HG03097 (cell line): ENCODE results near the gene CRADD.
"Not testable (repeated sequence)": the region's sequence is repeated elsewhere in the genome, so short reads cannot be mapped to it uniquely, and the experiment has no call there.

ENCODE experiments used
- ATAC-seq: cut with Tn5 transposase; IDR thresholded peaks from one replicate; pipeline ENCODE4 v1.9.1; 2021; ENCODE audit not compliant: unreplicated experiment, low FRiP score

CRADD gene

GRCh38 chr12:93705237-93705636 lies 28.1 kb downstream of the CRADD start:
- ATAC-seq: no peak

- ATAC-seq: no peak
Measured at GRCh38 chr12:93706387-93706786, 29.2 kb downstream of the CRADD start.

- no peak for ATAC-seq
Measured at GRCh38 chr12:93706824-93707223, 29.6 kb downstream of the CRADD start.

GRCh38 chr12:93707836-93708235 lies 30.7 kb downstream of the CRADD start:
- ATAC-seq: no peak

- ATAC-seq: no peak
Measured at GRCh38 chr12:93708952-93709351, 31.8 kb downstream of the CRADD start.

- ATAC-seq: no peak
Measured at GRCh38 chr12:93709386-93709785, 32.2 kb downstream of the CRADD start.

- no peak for ATAC-seq
Measured at GRCh38 chr12:93710574-93710926, 33.4 kb downstream of the CRADD start.

- not testable (repeated sequence) for ATAC-seq
Measured at GRCh38 chr12:93711502-93711901, 34.3 kb downstream of the CRADD start.

- ATAC-seq: no peak
Measured at GRCh38 chr12:93712200-93712599, 35.0 kb downstream of the CRADD start.

- ATAC-seq: no peak
Measured at GRCh38 chr12:93713060-93713459, 35.9 kb downstream of the CRADD start.

GRCh38 chr12:93713800-93714199 lies 36.6 kb downstream of the CRADD start:
- ATAC-seq: no peak

GRCh38 chr12:93714382-93714781 lies 37.2 kb downstream of the CRADD start:
- no peak for ATAC-seq

- no peak for ATAC-seq
Measured at GRCh38 chr12:93719710-93720109, 42.5 kb downstream of the CRADD start.

- no peak for ATAC-seq
Measured at GRCh38 chr12:93720559-93720958, 43.4 kb downstream of the CRADD start.

- ATAC-seq: no peak
Measured at GRCh38 chr12:93722179-93722578, 45.0 kb downstream of the CRADD start.

GRCh38 chr12:93722835-93723567 lies 45.8 kb downstream of the CRADD start:
- ATAC-seq: no peak

- no peak for ATAC-seq
Measured at GRCh38 chr12:93723568-93723930, 46.4 kb downstream of the CRADD start.

- no peak for ATAC-seq
Measured at GRCh38 chr12:93725531-93725930, 48.4 kb downstream of the CRADD start.

GRCh38 chr12:93727195-93727811 lies 50.1 kb downstream of the CRADD start:
- ATAC-seq: no peak

- no peak for ATAC-seq
Measured at GRCh38 chr12:93727911-93728310, 50.7 kb downstream of the CRADD start.

GRCh38 chr12:93729934-93730333 lies 52.8 kb downstream of the CRADD start:
- no peak for ATAC-seq

- ATAC-seq: no peak
Measured at GRCh38 chr12:93733358-93733757, 56.2 kb downstream of the CRADD start.

- ATAC-seq: no peak
Measured at GRCh38 chr12:93733928-93734327, 56.8 kb downstream of the CRADD start.
